Measurements from ENCODE around the gene EHMT1.

DNA sequence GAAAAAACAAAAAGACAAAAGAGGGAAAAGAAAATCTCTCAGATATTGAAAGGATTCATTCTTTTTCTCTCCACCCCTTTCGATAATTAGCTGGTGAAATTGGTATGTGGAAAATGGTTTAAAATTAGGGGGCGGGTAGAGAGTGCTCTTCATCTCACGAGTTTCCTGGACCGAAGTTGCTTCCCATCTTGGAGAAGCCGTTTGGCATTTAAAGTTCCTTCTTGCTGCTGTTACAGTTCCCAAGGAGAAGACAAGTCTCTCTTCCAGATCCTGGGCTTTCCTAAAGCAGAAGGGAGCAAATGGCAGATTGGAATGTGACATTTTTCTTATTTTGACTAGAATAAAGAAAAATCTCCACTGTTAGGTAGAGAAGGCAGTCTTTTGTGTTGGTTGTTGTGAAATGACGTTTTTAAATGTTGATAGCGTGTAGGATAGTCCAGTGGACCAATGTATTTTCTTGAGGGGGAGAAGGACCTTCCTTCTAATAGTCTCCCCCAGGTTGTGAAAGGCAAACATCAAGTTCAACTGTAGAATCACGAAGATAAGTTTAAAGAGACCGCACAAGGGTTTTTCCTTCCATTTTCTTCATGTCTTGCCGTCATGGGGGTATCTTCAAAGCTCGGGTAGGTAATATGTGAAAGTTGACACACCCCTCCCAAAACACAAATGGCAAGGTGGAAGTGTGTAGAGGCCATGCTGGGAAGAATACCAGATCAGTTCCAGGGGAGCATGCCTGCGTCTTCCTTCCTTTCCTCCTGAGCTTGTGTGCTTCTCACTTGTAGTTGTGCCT lies 77.5 kb downstream of the EHMT1 start:
- no peak for TF ChIP-seq POLR2AphosphoS5 (IDR thresholded peaks at IDR 0.05; ENCODE audit: low read depth, low read length)
- TF ChIP-seq, protein P1, sequence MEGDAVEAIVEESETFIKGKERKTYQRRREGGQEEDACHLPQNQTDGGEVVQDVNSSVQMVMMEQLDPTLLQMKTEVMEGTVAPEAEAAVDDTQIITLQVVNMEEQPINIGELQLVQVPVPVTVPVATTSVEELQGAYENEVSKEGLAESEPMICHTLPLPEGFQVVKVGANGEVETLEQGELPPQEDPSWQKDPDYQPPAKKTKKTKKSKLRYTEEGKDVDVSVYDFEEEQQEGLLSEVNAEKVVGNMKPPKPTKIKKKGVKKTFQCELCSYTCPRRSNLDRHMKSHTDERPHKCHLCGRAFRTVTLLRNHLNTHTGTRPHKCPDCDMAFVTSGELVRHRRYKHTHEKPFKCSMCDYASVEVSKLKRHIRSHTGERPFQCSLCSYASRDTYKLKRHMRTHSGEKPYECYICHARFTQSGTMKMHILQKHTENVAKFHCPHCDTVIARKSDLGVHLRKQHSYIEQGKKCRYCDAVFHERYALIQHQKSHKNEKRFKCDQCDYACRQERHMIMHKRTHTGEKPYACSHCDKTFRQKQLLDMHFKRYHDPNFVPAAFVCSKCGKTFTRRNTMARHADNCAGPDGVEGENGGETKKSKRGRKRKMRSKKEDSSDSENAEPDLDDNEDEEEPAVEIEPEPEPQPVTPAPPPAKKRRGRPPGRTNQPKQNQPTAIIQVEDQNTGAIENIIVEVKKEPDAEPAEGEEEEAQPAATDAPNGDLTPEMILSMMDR (IDR thresholded peaks at IDR 0.05), result no peak

All from Panc1 (cell line).